PC-3 (cell line): ENCODE data around the gene PAQR5.

Source experiments
- EZH2 ChIP-seq: fragments of 300-600 bp; sonication (generic); IDR thresholded peaks from one replicate; pipeline ENCODE4 v1.6.1; 2017; ENCODE audit warnings: antibody characterized with exemption, mild to moderate bottlenecking, low read length; ENCODE audit not compliant: unreplicated experiment
- TF ChIP-seq, protein P1 (sequence below): fragments of 300-600 bp; sonication (generic); conservative IDR thresholded peaks from 2 replicates; pipeline ENCODE4 v1.5.1; 2017; ENCODE audit warnings: antibody characterized with exemption, low read depth, mild to moderate bottlenecking, low read length

DNA sequence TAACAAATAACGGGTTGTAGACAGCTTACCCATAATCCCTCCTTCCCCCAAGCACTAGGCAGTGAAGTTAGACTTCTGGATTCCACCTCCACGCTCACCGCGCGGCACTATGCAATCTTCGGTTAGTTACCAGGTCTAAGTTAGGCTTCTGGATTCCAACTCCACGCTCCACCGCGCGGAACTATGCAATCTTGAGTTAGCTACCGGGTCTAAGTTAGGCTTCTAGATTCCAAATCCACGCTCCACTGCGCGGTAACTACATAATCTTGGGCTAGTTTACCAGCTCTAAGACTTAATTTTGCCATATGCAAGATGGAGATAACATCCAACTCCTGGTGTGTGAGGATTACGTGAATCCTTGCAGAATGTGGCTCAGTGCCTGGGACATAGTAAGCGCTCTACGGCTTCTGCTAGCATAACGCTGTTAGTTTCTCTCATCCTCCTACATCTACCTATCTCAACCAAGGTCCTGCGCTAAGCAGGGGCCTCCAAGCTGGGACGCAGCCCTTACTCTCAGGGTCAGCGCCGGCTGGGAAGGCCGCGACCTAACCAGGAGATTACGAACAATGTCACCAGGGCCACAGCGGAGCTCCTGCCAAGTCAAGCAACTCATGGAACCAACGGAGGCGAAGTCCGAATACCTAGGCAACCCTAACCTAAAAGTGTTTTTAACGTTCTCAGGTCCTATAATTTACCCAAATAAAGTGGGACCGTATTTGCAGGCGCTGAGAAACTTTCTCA is 153.4 kb downstream of the PAQR5 start:
- TF ChIP-seq, protein P1, sequence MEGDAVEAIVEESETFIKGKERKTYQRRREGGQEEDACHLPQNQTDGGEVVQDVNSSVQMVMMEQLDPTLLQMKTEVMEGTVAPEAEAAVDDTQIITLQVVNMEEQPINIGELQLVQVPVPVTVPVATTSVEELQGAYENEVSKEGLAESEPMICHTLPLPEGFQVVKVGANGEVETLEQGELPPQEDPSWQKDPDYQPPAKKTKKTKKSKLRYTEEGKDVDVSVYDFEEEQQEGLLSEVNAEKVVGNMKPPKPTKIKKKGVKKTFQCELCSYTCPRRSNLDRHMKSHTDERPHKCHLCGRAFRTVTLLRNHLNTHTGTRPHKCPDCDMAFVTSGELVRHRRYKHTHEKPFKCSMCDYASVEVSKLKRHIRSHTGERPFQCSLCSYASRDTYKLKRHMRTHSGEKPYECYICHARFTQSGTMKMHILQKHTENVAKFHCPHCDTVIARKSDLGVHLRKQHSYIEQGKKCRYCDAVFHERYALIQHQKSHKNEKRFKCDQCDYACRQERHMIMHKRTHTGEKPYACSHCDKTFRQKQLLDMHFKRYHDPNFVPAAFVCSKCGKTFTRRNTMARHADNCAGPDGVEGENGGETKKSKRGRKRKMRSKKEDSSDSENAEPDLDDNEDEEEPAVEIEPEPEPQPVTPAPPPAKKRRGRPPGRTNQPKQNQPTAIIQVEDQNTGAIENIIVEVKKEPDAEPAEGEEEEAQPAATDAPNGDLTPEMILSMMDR, result no peak
- no peak for TF ChIP-seq EZH2
